NCI-H446 (cell line): ENCODE results near the gene TRABD.
A peak's percentile ranks its signal among the peaks of the same experiment; 100 is the strongest.

Experiments used
- DNase-seq, 2 experiments: peaks; one replicate each; lab custom pipeline; 2025; lab: John Stamatoyannopoulos, UW

The TRABD gene

DNA sequence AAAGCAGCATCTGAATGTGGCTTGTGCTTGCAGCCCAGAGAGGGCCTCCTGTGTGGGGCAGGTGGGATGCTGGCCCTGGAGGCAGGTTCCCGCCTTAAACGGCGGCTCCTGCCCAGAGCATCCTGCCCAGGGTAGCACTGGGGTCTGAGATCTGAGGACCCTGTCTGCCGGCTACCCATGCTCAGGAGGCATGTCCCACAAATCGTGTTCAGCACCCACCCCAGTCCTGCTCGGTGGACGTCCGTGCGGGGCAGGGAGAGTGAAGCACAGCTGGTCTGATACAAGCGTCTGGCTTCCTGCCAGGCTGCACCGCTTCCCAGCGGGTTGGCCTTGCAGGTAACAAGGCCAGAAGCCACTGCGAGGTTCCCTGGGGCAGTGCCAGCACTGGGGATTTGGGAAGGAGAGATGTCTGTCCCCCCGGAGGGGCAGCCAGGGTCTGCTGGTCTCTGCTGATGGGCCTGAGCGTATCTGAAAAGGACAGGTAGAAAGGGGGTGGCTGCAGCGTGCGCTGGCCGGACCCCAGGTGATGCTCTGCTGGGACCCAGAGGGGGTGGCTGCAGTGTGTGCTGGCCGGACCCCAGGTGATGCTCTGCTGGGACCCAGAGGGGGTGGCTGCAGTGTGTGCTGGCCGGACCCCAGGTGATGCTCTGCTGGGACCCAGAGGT is 3.6 kb downstream of the TRABD start:
- DNase-seq, result no peak

DNA sequence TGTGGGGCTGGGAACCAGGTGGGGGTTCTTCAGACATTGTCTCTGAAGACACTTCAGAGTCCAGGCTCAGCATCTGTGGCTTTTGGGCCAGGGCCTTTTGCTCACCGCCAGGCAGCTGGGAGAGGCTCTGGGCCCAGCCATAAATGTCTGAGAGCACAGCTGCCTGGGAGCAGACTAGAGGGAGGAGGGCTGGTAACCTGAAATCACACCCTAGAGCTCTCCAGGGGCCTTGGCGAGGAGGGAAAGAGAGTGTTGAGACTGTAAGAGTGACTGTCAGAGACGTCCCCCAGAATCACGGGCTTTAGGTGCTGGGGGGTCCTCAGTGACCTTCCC is 4.1 kb downstream of the TRABD start:
- no peak for DNase-seq

DNA sequence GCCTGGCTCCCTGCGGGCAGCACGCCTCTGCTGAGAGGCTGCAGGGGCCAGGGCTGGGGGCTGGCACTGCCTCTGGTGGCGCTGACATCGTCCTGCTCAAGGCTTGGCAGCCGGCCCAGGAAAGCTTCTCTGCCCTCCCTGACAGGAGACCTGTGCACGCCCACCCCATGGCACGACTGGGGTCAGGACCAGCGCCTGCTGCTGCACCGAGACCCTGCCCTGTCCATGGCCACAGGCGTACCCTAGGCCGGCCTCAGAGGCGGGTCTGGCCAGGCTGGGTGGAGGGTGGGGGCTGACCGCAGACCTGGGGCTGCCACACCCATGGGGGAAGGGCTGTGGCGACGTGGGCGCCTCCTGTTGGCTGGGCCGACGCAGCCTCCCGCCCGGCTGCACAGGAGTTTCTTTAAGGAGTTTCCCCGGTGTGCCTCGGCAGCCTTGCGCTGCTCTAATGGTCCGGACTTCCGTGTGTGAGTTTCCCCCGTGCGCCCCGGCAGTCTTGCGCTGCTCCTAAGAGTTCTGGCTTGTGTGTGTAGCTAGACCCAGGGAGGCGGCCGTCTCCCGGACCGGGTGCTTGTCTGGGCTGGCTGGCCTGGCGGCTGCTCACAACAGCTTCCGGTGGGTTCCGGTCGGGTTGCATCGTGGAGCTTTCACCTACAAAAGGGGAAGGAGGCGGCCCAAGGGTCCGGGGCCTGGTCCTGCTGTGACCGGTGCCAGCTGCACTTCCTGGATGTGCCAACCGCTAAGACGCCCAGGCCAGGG is 4.6 kb downstream of the TRABD start:
- DNase-seq, result no peak

DNA sequence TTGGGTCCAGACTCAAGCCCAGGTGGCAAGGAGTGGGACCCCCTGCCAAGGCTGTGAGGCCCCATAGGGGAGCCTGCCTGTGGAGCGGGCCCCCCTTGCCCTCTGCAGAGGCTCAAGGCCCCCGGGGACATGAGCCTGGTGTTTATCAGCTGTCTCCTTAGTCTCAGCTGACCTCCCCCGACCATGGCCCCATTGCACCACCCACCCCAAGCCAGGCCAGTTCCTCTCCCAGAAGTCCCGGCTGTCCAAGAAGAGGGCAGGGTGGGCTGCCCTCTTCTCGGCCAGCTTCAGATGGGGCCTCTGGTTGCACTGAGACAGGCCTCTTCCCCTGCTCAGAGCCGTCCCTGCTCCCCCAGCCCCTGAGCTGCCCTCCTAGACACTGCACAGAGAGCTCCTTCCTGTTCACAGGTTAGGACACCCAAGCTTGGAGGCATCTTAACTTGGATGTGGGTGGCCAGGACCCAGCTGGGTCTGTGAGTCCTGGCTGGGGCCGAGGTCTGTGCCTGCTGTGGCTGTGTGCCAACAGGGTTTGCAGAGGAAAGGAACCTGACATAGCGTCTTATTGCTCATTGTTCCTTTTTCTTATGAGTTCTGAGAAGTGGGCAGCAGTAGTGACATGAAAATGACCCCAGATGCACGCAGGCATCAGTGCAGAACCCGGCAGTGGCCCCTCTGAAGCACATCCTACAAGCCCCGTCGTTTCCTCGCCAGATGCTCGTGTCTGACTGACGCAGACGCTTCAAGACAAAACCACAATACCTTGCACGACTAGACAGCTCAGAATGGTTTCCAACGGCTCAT is 5.4 kb downstream of the TRABD start:
- no peak for DNase-seq

DNA sequence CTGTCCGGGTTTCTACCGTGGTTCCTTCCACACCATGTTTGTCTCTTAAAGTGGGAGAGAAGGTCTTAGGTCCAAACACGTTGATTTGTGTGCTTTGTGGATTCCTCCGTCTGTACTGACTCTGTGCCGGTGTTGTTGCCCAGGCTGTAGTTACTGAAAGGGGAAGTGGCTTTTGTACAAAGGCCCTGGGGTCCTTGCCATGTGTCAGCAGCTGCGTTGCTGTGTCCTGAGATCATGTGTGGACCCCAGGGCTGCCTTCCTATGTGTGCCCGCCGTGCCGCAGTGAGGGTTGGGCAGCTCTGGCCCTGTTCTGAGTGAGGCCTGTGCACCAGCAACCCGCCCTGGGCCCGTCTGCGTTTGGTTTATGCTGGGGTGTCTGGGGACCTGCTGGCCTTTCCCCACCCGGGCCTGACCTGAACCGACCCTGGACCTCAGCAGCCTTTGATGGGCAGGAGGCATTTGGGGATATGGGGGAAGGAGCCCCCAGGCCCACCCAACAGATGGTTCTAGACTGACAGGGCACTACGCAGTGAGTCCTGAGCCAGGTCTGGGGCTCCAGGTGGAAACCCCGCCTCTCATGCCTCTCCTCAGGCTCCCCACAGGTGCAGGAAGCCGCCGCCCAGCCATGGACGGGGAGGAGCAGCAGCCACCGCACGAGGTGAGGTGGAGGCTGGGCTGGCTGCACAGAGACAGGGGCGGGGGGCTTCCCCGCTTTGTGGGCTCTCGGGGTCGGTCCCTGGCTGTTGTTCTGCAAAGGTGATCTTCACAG is 6.9 kb downstream of the TRABD start:
- no peak for DNase-seq

DNA sequence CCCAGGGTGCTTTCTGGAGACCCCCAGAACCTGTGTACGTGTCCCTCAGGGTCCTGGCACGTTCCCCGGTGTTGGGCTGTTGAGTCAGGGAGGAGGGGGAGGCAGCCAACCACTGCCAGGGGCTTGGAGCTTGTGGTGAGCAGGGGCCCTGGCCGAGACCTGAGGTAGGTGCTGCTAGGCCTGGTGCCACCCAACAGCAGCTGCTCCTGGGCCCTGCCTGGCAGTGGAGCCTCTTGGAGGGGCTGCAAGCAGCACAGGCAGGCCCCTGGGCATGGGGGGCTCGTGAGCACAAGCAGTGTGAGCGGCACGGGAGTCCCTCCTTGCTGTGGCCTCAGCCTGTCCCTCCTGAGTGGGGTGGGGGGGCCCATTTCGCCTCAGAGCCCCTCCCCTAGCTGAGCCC is 7.9 kb downstream of the TRABD start:
- no peak for DNase-seq

DNA sequence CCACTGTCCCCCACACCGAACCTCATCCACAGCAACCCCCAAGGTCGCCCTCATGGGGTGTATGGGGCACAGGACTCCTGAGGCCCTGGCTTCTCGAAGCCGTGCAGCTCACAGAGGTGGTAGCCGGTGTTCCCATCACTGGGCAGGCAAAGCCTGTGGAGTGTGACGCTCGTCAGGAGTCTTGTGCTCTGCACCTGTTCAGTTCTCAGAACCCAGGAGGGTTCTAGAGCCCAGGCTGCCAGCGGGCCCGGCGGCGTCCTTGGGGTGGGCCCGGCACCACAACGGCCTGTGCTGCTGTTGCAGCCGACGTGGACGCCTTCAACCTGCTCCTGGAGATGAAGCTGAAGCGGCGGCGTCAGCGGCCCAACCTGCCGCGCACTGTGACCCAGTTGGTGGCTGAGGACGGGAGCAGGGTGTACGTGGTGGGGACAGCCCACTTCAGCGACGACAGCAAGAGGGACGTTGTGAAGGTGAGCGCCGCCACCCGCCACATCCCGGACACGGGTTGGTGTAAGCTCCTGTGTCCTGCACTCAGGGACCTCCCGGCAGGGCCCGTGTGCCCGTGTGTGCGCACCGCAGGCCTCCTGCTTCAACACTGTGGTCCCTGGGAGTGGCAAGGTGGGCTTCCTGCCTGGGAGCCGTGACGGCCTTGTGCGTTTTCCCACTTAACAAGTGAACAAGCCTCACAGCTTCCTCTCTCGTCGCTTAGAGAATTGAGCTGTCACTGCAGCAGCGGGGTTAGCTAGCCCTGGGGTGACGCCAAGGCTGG is 8.5 kb downstream of the TRABD start:
- DNase-seq, result no peak

DNA sequence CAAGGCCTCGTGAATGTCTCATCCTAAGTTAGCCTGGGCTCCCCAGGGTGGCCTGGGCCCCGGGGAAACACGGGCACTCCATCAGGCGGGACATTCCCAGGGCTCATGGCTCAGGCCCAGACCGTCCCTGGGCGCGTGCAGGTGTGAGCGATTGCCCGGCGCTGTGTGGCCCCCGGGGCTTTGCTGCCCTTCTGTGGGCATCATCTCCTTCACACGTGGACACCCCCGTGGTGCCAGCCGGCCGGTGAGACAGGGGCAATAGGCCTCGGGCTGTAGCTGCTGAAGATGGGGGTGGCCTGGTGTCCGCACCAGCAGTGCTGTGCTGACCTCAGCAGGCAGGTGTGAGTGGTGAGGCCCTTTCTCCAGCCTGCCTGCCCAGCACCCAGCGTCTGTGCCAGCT is 10.5 kb downstream of the TRABD start:
- DNase-seq, result no peak

DNA sequence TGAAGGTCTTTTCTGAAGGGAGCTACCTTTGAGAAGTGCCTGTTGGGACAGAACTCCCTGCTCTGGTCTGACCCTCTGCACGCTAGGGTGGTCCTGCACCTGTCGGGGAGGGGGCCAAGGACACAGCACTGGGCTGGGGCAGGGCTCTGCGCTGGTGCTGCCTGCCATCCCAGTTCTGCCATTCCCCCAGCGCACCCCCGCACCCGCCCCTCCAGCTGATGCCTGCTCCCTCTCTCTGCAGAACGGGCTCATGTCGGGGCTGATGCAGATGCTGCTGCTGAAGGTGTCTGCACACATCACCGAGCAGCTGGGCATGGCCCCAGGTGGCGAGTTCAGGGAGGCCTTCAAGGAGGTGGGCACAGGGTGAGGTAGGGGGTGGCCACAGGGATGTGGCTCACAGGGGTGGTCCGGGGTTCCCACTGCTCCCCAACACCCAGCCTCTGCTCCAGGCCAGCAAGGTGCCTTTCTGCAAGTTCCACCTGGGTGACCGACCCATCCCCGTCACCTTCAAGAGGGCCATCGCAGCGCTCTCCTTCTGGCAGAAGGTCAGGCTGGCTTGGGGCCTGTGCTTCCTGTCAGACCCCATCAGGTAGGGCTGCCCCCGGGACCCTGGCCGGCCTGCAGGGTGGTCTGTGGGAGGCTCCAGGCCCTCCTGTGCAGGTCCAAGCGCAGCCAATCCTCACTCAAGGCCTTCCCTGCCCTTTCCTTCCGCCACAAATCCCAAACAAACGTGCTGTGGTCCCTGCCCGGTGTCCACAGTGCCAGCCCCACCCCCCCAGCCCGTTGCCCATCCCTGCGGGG is 11.5 kb downstream of the TRABD start:
- DNase-seq, result no peak

DNA sequence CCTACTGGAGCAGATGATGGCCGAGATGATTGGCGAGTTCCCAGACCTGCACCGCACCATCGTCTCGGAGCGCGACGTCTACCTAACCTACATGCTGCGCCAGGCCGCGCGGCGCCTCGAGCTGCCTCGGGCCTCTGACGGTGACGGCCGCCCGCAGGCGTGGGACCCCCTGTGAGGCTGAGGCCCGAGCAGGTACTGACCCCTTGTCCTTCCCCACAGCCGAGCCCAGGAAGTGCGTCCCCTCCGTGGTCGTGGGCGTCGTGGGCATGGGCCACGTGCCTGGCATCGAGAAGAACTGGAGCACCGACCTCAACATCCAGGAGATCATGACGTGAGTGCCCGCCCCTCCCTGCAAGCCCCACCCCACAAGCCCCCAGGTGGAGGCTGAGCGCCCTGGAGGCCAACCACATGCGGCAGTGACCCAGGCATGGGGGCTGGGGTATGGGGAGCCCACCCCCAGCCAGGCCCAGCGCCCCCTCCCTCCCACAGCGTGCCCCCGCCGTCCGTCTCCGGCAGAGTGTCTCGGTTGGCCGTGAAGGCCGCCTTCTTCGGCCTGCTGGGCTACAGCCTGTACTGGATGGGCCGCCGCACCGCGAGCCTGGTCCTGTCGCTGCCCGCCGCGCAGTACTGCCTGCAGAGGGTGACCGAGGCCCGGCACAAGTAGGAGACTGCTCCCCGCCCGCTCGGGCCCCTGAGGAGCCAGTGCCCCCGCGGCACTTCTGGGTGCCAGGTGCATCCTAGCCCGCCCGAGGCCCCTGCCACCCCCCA is 12.3 kb downstream of the TRABD start:
- DNase-seq, result no peak

DNA sequence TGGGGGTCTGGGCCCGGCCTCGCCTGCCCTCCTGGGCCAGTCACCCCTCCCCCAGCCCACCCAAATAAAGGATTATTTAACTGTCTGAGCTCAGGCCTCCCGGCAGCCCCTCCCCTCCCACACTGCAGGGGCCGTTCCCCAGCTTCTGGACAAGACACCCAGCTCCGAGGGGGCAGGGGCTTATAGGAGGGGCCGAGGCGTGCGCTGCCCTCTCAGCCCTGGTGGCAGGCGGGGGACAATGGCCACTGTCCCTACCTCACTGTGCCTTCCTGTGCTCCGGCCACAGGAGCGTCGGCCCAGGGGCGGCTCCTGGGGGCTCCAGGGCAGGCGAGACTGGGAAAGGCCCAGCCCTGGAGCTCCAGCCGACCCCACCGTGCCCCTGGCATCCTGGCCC is 12.9 kb downstream of the TRABD start:
- DNase-seq, result no peak

DNA sequence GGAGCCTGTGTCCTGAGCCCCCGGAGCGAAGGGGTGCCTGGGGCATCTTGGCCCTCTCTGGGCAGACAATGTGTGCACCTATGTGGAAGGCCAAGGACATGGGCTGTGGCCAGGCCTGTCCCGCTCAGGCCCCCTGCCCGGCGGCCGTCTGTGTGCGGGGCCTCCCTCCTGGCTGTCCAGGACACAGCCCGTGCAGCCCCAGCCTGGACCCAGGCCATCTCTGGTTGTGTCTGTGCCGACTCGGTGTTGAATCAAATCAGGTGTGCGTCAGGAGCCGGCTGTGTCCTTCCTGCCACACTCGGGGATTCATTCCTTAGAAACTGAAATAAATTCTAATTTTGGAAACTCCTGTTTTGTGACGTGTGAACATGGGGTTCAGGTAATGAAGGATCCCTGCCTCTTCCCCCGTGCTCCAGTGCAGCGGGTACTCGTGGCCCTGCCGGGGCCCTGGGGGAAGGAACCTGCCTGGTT is 13.6 kb downstream of the TRABD start:
- no peak for DNase-seq

DNA sequence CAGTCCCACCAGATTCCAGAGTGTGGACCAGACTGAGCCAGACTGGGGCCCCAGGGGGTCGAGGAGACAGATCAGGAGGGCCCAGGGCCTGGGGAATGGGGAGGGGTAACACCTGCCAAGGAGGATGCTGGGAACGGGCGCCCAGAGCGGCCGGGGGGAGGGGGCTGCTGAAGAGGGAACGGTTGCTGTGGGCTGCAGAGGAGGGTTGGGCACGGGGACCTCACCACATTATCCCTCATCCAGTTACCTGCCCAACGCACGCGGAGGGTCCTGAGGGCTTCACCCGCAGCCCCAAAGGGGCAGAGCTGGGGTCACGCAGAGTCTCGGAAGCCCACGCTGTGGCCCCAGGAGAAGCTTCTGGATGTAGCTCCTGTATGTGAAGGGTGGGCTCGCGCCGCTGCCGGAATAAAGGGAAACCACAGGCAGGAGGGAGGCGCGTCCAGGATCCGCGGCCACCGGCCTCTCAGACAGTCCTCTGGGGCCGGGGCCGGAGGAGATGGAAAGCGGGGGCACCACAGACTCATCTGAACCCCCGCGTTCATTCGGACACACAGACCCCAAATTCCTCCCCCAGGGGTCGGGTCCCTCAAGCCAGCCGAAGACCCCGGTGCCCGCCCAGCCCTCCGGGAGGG is 14.2 kb downstream of the TRABD start:
- no peak for DNase-seq

DNA sequence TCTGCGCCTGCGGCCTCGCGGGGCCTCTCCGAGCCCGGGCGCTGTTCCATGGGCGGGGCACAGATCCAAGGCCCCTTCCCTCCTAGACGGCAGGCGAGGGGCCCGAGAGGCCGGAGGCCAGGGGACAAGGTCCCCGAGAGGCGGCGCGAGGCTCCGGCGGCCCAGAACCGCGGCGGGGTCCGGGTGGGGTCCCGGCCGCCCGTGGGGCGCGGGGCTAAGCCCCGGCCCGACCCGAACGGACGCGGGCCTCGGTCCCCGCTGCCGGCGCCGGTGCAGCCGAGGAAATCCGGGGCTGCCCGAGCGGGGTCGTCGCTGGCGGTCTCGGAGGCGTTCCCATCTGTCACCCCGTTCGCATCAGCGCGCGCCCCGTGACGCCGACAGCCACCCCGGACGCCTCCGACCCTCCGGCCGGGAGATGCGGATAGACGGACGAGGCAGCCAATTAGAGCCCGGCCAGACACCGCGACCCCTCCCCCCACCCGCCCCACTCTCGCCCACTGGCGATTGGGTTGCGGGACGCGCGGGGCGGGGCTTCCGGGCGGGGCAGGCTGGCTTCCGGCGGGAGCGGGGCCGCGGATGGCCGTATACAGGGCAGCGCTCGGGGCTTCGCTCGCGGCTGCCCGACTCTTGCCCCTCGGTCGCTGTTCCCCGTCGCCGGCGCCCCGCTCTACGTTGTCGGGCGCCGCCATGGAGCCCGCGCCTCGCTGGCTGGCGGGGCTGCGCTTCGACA is 14.9 kb downstream of the TRABD start, which contains the start of gene SELENOO:
Gene SELENOO (plus strand): TSS at position 551 of the 730 bp plus-strand sequence. CDS start 26 bp downstream, at position 577.
- DNase-seq, result peak; percentile 64 to 92

DNA sequence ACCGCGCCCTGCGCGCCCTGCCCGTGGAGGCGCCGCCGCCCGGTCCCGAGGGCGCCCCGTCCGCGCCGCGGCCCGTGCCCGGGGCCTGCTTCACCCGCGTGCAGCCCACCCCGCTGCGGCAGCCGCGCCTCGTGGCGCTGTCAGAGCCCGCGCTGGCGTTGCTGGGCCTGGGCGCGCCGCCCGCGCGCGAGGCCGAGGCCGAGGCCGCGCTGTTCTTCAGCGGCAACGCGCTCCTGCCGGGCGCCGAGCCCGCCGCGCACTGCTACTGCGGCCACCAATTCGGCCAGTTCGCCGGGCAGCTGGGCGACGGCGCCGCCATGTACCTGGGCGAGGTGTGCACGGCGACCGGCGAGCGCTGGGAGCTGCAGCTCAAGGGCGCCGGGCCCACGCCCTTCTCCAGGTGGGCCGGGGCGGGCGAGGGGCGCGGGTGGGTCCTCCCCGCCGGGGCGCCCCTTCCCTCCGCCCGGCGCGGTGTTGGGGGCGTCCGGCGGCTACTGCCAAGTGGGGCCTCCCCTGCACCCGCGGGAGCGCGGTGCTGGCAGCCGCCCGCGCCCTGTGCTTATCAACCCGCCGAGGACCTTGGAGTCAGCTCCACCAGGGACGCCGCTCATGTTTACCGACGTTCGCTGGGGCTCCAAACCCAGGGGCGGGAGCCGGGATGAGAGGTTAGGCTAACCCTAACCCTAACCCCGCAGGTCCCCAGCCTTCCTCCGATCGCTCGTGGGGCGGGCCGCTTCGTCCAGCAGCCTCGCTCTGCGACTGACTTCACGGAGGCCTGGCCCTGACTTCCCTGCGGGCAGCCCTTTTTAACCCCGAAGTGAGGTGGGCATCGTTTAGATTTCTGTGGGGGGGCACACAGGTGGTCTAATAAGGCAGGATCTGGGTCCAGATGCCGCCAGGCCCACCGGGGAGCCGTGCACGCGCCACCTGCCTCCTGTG is 15.7 kb downstream of the TRABD start:
- DNase-seq, result no peak

DNA sequence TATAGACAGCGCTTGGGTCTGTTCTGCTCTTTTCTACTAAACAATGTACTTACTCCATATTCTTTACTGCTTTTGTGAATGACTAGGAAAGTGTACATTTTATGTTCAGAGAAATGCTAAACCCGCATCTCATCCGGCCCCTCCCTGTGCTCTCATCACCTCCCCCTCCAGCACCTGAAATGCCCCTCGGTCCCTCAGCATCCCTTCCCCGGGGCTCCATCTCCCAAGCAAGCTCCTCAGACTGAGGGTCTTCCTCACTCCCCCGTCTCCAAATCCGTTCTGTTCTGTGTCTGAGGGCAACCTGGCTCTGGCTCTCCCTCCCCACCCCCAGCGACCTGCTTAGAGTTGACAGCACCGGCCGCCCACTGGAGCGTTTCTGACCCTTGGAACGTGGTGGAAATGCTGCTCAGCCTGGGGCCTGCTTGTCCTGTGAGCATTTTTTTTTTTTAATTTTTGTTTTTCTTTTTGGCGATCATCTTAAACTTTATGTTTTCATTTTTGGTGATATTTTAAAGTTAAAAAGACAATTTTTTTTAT is 16.5 kb downstream of the TRABD start:
- no peak for DNase-seq

DNA sequence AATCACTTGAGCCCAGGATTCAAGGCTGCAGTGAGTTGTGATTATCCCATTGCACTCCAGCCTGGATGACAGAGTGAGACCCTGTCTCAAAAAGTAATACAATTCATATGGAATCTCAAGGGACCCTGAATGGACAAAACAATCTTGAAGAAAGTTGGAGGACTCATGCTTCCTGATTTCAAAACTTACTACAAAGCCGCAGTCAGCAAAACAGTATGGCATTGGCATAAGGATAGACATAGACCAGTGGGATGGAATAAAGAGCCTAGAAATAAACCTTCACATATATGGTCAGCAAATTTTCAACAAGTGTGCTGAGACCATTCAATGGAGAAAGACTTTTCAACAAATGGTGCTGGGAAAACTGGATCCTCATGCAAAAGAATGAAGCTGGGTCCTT is 17.6 kb downstream of the TRABD start:
- no peak for DNase-seq
